Measurements from ENCODE around the gene CXorf51B.
"Not testable (repeated sequence)": the region's sequence is repeated elsewhere in the genome, so short reads cannot be mapped to it uniquely, and the experiment has no call there.

Gene CXorf51B

GRCh38 chrX:146809471-146809870 is at the start of gene CXorf51B:
Gene CXorf51B (plus strand): TSS chrX:146809771. CDS start chrX:146809792, 21 bp downstream.
- H3K36me3 Mint-ChIP-seq, H3K27ac Mint-ChIP-seq, H3K27me3 Mint-ChIP-seq, H3K9me3 Mint-ChIP-seq, H3K4me3 Mint-ChIP-seq, H3K4me1 Mint-ChIP-seq, ATAC-seq: not testable (repeated sequence)

- not testable (repeated sequence) for ATAC-seq, H3K36me3 Mint-ChIP-seq, H3K27ac Mint-ChIP-seq, H3K27me3 Mint-ChIP-seq, H3K4me1 Mint-ChIP-seq, H3K9me3 Mint-ChIP-seq, H3K4me3 Mint-ChIP-seq
Observed at GRCh38 chrX:146814644-146815043, 5.1 kb downstream of the CXorf51B start, which contains the start of gene CXorf51A. Gene CXorf51A (minus strand): TSS chrX:146814744. CDS start chrX:146814723, 21 bp downstream.

GRCh38 chrX:146831994-146832393 is 22.4 kb downstream of the CXorf51B start:
- ATAC-seq = no peak
- H3K4me3 Mint-ChIP-seq = no peak overlapping the region
- H3K36me3 Mint-ChIP-seq = no peaks in the 10 kb centered on the region

GRCh38 chrX:146854281-146854680 is 44.7 kb downstream of the CXorf51B start:
- Mint-ChIP-seq H3K36me3 (no peaks in the 10 kb centered on the region), H3K9me3 (no peaks in the 10 kb centered on the region), H3K4me1 (no peaks in the 10 kb centered on the region), H3K27ac (no peak overlapping the region), H3K4me3 (no peak overlapping the region), H3K27me3 (no peaks in the 10 kb centered on the region)
- ATAC-seq = no peak

More at GRCh38 chrX:146831994-146832393, 22.4 kb downstream of the CXorf51B start:
- H3K4me1 Mint-ChIP-seq = no peaks in the 10 kb centered on the region
- peaks cover 4% of the 10 kb centered on the region for H3K9me3 Mint-ChIP-seq
- no peak overlapping the region for H3K27ac Mint-ChIP-seq
- H3K27me3 Mint-ChIP-seq = no peaks in the 10 kb centered on the region
